Measurements from ENCODE around the gene CROCC2.

The CROCC2 gene

DNA sequence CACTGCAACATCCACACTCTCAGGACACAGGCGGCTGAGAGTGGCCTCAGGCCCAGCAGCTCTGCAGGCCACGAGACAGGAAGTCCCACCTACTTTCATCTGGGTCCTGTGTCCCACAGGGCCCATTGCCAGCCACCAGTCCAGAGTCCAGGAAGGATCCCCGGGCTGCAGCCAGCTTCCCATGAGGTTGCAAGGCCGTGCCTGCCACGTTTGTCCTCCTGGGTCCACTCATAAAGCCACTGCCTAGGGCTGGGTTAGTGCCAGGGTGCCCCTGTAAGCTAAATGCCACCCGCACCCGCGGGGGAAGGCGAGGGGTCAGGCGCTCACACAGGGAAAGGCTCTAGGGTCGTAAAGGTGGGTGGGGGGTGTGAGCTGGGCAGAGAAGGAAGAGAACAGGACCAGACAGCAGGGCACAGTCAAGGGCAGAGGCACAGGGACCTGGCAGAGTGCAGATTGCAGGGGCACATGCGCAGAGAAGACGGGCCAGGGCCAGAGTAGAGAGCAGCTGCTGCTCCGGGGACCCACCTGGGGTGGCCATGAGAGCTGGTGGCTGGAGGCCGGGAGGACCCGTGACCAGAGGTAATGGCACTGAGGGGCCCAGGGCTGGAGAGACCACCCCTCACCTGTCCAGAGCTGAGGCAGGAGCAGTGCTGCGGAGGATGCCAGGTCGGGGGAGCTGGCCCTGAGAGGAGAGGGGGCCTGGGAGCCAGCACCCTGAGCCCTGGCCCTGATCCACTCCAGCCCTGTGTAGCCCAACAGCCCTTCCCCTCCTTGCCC is 29.5 kb upstream of the CROCC2 start:
- TF ChIP-seq, protein P1, sequence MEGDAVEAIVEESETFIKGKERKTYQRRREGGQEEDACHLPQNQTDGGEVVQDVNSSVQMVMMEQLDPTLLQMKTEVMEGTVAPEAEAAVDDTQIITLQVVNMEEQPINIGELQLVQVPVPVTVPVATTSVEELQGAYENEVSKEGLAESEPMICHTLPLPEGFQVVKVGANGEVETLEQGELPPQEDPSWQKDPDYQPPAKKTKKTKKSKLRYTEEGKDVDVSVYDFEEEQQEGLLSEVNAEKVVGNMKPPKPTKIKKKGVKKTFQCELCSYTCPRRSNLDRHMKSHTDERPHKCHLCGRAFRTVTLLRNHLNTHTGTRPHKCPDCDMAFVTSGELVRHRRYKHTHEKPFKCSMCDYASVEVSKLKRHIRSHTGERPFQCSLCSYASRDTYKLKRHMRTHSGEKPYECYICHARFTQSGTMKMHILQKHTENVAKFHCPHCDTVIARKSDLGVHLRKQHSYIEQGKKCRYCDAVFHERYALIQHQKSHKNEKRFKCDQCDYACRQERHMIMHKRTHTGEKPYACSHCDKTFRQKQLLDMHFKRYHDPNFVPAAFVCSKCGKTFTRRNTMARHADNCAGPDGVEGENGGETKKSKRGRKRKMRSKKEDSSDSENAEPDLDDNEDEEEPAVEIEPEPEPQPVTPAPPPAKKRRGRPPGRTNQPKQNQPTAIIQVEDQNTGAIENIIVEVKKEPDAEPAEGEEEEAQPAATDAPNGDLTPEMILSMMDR (IDR thresholded peaks at IDR 0.05; ENCODE audit: insufficient read depth, missing control alignments) = no peak
- no peak for DNase-seq (ENCODE audit: insufficient read length, low spot score)
- FAIRE-seq = no peak

DNA sequence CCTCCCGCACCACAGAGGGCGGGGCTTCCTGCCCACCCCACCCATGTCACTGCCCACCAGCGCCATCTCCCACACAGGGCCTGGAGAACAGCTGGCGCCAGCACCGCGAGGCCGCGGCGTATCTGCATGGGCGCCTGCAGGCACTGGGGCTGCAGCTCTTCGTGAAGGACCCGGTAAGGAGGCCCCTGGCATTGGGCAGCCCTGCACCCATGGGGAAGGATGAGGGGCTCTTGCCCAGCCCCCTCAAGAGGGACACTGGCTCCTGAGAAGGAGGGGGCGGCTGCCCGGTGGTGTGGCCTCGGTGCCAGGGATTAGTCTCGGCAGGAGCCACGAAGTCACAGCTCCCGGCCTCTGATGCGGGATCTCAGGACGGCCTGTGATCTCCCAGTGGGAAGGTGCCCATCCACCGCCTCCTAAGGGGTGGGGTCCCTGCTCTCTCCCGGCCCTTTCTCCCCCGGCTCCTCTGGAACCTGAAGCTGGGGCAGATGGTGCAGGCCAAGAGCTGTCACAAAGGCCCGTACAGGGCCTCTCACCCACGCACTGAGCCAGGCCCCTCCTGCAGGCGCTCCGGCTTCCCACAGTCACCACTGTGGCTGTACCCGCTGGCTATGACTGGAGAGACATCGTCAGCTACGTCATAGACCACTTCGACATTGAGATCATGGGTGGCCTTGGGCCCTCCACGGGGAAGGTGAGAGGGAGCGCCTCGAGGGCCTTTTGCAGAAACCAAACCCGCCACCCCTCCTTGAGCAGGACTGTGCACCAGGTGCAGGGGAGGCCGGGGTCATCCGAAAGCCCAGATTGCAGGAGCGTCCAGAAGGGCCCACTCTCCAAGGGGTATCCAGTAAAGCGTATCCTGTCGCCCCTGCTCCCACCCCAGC is 28.4 kb upstream of the CROCC2 start:
- TF ChIP-seq, protein P1 (IDR thresholded peaks at IDR 0.05; ENCODE audit: insufficient read depth, missing control alignments) = no peak
- DNase-seq (ENCODE audit: insufficient read length, low spot score) = no peak
- no peak for FAIRE-seq

DNA sequence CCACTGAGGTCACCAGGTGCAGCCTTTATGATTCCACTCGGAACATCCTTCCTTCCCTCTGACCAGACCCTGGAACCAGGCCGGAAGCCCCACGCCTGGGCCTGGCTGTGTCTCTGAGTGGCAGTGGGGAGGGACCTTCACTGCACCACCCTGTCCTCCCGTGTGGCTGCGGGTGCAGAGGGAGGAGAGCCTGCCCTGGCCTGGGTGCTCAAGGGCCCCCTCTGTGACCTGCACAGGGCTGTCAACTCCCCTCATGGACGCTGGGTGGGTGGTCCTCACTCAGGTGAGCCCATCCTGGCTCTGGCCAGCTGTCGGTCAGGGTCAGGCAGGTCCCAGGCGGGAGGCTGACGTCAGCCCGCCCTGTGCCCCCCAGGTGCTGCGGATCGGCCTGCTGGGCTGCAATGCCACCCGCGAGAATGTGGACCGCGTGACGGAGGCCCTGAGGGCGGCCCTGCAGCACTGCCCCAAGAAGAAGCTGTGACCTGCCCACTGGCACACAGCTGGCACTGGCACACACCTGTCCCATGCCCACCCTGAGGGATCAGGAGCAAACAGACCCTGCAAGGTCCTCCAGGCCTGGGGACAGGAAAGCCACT is 27.7 kb upstream of the CROCC2 start:
- TF ChIP-seq, protein P1 (IDR thresholded peaks at IDR 0.05; ENCODE audit: insufficient read depth, missing control alignments) = no peak
- no peak for DNase-seq (ENCODE audit: insufficient read length, low spot score)
- no peak for FAIRE-seq

DNA sequence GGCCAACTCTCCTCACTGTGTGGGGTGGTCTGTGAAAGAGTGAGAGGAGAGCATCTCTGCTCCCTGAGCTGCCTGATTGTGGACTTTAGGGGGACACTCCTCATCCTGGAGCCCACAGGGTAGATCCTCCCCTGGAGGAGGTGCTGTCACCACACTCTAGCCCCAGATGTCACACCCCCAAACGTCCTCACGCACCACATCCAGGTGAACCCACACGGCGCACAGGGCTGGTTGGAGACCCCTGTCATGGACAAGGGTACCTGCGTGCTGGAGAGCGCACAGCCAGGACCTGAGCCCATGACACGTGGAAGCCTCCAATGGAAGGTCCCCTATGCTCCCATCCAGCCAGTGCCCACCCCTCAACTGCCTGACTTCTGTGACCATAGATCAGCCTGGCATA is 27.0 kb upstream of the CROCC2 start:
- FAIRE-seq = no peak
- TF ChIP-seq, protein P1 (IDR thresholded peaks at IDR 0.05; ENCODE audit: insufficient read depth, missing control alignments) = no peak
- DNase-seq (ENCODE audit: insufficient read length, low spot score) = no peak

DNA sequence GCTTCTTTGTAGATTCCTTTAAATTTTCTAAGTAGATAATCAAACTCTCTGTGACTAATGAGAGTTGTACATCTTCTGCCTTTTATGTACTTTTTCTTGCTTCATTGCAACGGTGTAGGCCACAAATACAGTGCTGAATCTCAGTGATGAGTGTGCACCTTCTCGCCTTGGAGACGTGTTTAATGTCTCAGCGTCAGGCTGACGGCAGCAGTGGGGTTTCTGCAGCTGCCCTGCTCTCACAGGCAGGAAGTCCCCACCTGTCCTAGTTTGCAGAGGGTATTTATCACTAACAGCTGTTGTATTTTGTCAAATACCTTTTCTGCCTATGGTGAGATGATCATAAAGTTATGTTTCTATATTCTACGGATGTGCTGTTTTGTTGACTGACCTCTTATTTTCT is 24.2 kb upstream of the CROCC2 start:
- DNase-seq (ENCODE audit: insufficient read length, low spot score) (no peak), FAIRE-seq (no peak)
- TF ChIP-seq, protein P1 (IDR thresholded peaks at IDR 0.05; ENCODE audit: insufficient read depth, missing control alignments) = no peak

DNA sequence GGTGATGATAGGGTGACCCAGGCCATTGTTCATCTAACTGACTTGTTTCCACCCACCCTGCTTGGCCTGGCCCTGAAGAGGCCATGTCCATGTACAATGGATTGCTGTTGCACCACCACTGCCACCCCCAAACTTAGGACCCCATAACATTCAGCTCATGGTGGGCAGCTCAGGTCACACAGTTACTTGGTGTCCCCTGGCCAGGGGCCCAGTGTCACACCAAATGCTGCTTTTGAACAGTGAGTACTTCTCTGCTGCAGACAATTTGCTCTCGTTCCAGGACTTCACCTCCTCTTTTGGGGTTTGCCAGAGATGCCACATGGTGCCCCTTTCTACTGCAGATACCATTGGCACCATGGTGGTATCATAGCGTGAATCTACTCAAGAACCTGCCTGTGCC is 21.9 kb upstream of the CROCC2 start:
- DNase-seq (ENCODE audit: insufficient read length, low spot score) = no peak
- FAIRE-seq = no peak
- TF ChIP-seq, protein P1 (IDR thresholded peaks at IDR 0.05; ENCODE audit: insufficient read depth, missing control alignments) = no peak
